HG03354 (cell line): Measurements from ENCODE around the gene ZMYND8.
"Not testable (repeated sequence)": the region's sequence is repeated elsewhere in the genome, so short reads cannot be mapped to it uniquely, and the experiment has no call there.

Source experiments
- ATAC-seq: cut with Tn5 transposase; IDR thresholded peaks from one replicate; pipeline ENCODE4 v1.9.1; 2021; ENCODE audit warnings: mild to moderate bottlenecking; ENCODE audit not compliant: unreplicated experiment, poor library complexity, severe bottlenecking

ZMYND8 gene

DNA sequence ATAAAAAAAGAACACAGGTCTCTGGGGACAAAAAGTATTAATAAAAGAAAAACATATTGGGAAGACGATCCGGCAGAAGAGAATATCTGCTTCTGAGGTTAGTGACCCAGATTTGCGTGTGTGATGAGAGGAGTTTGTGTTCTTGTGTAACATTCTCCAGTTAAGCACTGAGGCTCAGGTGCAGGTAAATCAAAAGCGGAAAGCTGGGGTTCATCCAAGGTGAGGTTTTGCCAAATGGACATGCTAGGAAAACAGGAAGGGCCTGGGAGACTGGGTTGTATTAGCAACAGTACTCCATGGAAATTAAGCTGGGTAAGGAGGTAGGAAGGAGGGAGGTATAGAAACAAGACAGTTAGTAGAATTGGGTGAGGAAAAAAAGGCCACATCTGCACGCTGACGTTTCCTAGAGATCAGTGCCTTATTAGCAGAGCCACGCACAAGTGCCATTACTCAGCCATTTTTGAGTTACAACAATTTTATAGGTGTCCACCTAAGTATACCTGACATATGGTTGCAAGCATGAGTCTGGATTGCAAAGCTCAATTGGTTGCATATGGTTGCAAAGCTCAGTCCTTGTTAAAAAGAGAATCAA, 139.6 kb downstream of the ZMYND8 start:
- ATAC-seq, result no peak

DNA sequence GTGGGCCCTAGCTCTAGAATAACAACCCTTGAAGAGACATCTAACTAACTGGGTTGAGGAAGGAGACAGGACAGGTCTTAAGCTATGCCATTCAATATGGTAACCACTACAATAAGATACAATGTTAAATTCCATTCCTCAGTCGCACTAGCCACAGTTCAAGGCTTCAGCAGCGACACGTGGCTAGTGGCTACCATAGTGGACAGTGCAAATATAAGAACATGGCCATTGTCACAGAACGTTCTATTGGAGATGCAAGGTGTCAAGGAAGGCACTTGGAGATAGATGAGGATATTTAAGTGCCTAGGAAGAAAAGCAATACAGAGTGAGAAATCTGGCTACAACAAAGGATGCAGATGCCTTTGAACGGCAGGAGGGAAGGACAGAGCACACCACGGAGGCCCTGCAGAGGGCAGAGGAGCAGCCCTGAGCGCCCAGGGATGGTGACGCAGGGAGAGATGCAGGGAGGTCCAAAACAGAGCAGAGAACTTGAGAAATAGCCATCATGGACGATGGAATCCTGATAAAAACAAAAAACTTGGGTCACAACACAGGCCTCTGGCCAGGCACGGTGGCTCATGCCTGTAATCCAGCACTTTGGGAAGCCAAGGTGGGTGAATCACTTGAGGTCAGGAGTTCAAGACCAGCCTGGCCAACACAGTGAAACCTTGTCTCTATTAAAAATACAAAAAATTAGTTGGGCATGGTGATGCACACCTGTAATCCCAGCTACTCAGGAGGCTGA, 140.7 kb downstream of the ZMYND8 start:
- no peak for ATAC-seq

DNA sequence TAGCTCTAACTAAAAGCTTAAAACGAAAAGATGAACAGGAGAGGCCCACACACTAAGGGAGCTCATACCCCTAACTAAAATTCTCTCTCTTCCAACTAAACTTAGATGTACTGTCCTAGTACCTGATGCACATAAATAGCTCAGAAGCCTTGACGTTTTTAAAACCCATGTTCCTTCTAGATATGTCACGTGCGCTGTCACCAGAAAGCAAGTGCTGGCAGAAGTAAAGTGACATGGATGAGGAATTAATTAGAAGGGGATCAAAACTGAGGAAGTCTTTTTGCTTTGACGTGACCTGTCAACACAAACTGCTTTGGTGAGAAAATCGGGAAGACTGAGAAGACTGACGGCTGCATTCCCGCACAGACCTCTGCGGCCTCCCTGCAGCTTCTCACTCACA, 142.5 kb downstream of the ZMYND8 start:
- ATAC-seq, result no peak

DNA sequence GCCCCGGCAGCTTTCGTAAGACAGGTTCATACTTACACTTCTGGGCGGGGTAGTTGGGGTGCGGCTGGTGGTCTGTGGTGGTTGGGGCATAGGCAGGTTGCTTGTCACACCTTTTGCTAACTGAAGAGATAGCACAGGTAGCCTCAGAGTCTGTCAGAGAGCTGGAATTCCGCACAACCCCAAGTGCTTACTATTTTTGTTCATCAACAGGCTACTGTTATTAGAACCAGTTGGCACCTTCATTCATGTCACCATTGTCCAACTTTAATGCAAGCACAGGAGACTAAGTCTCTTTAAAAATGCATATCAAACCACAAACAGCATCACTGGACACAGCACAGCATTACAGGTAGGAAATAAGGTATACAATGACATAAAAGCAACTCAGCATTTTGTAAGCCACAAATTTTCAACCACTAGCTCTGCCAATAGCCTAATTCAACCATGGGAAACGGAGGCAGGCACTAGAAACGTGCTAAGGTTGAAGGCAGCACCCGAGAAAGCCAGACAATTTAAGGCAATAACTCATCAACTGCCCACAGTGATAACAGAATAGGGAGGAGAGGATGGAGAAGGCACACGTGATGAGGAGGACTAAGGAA, 143.8 kb downstream of the ZMYND8 start:
- no peak for ATAC-seq

DNA sequence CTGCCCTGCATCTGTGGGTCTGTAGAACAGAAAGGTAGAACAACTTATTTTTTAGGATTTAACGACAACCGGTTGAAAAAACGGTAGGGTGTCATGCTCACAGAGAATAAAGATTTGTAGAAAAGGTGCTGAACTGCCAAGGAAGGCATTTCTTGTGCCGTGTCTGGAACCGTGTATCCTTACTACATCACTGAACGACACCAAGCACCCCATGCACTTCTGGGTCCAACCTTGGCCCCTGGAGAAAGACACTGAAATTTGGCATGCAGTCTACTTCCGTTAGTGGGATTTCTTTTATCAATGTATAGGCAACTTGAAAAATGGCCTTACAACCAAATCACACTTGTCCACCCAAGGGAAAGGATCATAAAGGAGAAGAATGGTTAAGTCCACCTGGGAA, 145.5 kb downstream of the ZMYND8 start:
- ATAC-seq, result no peak

DNA sequence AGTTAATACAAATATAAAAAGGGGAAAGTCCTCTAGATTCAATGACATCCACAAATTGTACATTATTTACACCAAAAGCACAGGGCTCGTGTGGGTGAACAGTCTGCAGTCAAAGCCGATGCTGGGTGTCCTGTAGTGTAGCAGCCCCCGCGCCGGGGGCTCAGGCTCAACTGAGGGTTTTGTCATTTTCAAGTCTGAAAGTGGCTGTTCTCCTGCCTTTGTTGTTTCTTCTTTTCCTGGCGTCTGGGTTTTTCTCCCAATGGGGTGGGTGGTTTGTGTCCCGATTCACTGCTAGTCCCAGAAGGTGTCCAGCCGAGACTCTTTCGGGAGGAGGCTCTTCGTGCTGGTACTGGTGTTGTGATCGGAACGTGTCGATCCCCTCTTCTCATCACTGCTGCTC, 146.0 kb downstream of the ZMYND8 start:
- ATAC-seq, result no peak

DNA sequence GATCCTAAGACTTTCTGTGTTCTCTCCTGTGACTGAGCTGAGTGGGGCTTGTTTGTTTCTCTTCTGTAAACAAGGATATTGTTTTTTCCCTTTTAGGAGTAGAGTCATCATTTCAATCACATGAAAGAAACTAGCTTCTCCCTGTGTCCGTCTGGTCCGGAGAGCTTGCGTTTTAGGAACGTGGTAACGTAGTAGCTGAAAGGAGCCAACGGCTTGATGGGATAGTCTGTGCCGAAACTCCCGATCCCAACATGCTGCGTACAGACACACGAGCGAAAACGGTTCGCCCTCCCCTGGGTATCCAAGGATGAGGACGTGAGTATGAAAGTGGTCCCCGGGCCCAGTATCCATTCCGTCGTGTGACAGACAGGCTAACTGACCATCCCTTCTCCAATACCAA, 146.5 kb downstream of the ZMYND8 start:
- no peak for ATAC-seq

DNA sequence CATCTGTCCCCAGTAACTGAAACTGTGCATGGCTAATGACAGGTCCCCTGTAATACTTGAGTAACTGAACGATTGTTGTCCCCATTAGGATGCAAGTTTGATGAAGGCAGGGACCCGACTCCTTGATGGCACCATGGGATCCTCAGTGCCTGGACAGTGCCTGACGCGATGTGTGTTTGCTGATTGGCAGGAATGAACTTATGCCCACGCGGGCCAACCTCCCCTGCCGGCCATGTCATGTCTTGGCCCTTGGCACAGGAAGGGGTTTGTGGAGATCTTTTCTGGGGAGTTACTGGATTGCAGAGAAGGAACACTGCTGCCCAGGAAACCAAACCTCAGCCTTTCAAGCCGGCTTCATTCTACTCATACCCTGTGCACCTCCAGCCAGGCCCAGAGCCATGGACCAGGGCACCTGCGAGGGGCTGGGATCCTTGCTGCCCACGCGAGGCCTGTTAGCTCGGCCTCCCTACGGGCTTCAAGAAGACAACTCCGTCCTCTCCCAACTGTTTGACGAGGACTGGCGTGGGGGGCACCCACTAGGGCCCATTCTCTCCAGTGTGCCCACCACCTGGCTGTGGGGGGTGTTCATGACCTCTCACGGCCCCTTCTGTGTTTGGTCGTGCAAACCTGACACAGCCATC, 147.8 kb downstream of the ZMYND8 start:
- ATAC-seq, result no peak

DNA sequence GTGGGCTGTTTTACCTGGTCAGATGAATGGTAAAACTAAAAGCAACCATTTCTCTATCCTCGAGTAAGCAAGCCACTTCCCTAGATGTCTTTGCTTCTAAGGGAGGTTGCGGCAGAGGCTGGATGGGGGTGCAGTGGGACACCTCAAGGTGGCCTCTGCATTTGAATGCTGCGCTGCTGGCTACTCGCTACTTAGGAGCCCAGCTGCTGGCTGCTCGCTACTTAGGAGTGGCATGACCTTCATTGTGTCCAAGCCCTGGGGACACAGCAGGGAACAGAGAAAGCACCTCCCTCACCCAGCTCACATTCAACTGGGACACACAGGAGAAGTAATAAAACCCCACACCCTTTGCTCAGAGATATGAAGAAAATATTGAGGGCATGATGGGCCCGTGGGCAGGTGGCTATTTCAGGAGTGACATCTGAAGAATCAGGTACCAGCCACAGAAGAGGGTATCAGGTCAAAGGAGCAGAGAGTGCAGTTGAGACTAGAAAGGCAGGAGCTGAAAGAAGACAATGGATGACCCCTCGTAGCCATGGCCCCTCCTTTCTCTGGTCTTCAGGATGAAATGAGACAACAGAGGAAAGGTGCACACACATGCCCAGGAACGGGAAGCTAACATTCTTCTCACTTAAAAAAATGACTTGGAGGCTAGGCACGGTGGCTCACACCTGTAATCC, 149.4 kb downstream of the ZMYND8 start:
- no peak for ATAC-seq

DNA sequence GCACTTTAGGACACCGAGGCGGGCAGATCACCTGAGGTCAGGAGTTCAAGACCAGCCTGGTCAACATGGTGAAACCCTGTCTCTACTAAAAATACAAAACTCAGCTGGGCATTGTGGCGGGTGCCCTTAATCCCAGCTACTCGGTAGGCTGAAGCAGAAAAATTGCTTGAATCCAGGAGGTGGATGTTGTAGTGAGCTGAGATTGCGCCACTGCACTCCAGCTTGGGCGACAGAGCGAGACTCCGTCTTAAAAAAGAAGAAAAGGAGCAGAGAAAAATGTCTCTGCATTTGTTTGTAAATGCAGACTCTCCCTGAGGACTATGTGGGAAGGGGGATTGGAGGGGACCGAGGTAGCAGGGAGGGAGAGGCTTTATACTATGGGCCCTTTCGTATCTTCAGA, 149.9 kb downstream of the ZMYND8 start:
- ATAC-seq, result not testable (repeated sequence)

DNA sequence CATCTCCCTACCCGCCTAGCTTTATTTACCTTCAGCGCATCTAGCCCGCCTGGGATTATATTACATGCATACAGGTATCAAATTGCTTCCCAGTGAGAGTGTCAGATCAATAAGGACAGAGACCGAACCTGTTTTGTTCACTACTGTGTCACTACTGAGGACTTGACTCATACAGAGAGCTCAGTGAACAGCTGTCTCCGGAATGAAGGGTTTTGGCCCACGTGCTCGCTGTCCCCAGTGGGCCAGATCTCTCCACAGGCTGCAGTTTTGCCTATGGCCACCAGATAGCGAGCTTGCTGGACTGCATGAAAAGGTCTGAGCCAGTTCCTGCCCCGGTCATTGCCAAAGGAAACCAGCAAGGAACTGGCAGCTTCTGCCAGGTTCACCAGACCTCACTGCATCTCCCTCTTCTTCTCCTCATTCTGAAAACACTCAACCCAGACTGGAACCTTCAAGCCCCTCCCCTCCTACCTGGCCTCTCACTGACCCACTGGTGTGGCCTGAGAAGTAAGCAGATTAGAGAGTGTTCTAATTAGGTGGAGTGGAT, 150.8 kb downstream of the ZMYND8 start:
- no peak for ATAC-seq

DNA sequence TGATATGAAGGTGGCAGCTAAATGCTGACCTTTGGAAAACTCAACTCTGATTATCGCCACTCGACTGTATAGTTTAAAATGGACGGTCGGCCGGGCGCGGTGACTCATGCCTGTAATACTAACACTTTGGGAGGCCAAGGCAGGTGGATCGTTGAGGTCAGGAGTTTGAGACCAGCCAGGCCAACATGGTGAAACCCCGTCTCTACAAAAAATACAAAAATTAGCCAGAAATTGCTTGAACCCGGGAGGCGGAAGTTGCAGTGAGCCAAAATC, 151.7 kb downstream of the ZMYND8 start:
- not testable (repeated sequence) for ATAC-seq

DNA sequence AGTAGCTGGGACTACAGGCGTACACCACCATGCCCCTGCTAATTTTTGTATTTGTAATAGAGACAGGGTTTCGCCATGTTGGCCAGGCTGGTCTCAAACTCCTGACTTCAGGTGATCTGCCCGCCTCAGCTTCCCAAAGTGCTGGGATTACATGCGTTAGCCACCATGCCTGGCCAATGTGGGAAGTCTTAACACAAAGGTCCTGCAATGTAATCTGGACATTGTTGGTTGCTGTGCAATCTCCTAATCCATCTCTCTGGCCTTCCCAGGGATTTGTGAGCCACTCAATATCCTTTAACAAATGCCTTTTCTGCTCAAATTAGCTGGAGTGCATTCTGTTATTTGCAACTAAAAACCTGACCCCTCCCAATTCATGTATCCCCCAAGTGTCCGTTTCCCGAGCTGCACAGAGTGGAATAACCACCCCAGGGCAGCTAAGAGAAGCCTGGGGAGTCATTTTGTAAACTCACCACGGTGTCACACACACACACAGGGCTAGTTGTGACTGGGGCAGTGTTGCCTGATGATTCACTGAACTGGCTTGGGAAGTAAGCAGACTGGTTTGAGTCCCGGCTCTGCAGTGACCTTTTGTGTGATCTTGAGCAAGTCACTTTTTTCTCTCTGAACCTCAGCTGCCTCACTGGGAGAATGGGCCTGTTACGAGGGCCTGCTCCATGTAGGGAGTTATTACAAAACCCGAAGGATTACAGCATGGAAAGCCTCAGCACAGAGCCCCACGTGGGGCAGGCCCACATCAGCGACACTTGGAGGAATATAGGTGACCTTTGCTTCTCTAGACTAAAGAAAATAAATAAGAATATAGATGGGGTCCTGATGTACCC, 152.3 kb downstream of the ZMYND8 start:
- ATAC-seq, result no peak

DNA sequence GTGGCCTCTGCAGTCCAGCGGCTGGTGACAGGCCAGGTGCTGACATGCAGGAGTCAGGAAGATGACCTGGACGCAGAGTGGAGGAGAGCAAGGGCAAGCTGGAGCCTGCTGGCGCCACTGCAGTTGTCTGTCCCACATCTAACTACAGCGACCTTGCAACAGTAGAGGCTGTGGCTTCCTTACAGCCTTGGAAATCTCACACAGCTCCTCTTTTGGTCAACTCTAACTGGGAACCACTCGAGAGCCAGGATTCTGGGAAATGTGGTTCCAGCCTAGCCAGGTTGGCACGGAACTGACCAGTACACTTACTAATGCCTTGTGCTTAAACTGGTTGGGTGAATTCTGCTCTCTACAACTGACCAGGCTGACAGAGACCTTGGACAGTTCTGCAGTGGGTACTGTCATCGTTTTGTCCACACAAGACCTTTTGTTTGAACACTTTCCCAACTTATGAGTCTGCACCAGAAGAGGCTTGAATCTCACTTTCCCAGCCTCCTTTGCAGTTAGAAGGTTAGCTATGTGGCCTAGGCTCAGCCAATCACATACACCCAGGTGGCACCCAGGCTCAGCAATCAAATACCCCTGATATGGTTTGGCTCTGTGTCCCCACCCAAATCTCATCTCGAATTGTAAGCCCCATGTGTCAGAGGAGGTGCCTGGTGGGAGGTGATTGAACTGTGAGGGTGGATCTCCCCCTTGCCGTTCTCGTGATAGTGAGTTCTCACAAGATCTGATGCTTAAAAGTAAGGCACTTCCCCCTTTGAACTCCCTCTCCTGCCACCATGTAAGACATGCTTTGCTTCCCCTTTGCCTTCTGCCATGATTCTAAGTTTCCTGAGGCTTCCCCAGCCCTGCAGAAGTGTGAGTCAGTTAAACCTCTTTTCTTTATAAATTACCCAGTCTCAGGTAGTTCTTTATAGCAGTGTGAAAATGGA, 153.5 kb downstream of the ZMYND8 start:
- ATAC-seq, result no peak

DNA sequence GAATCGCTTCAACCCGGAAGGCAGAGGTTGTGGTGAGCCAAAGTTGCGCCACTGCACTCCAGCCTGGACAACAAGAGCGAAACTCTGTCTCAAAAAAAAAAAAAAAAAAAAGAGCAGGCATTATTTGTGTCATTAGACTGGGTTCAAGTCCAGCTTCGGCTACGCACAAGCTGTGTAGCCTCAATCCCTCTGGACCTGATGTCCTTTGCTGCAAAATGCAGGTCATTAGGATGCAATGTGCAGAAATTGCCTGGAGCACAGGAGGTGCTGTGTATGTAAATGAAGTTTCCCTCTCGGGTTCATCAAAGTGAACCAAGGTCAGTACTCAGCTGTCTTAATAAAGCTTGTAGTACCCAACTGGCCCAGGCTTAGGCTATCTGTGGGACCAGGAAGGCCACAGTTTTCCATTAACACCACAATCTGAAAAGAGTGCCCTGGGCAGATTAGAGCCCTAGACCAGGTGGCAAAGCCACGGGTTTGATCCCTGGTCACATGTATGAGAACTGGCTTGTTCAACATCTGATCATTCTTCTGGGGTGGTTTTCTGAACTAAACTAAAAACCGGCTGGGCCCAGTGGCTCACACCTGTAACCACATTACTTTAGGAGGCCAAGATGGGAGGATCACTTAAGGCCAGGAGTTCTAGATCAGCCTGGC, 155.3 kb downstream of the ZMYND8 start:
- no peak for ATAC-seq

DNA sequence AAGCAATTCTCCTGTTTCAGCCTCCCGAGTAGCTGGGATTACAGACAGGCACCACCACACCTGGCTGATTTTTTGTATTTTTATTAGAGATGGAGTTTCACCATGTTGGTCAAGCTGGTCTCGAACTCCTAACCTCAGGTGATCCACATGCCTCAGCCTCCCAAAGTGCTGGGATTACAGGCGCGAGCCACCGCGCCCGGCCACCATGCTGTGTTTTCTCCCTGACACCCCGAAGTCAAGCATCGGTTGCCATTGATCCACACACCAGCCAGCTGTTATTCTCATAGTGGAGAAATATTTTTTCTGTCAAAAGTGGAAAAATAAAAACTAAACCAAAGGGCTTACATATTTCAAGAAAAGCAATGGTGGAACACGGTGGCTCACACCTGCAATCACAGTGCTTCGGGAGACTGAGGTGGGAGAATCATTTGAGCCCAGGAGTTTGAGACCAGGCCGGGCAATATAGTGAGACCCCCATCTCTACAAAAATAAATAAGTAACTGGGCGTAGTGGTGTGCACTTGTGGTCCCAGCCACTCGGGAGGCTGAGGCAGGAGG, 157.4 kb downstream of the ZMYND8 start:
- no peak for ATAC-seq

DNA sequence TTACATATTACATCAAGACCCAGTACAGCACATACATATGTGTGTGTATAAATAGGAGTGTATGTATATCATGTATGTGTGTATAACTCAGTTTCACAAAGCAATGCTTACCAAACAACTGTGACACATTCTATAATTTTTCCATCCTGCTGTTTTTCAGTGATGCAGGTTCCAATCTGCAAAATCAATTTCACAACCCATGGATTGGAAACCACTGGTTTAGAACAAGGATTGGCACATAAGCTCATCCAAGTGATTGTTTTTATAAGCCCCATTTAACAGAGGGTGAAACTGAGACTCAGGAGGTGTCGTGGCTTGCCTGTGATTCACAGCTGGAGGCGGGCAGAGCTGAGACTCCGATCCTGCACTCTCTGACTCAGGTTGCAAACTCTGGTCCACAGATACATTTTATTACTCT, 158.2 kb downstream of the ZMYND8 start:
- no peak for ATAC-seq
